Urinary bladder (tissue), 4 donors: ENCODE measurements around the gene LRFN2. TPM values are rescaled to one million over a fixed set of nuclear protein-coding genes. Genes with fewer than 3 reads are reported as not detected.

Source experiments
- DNase-seq: peaks from one replicate; pipeline ENCODE4 v3.0.0-alpha.2; 2015; ENCODE audit errors: extremely low spot score
- H3K27ac ChIP-seq: one replicate; pipeline ENCODE4 v1.5.1; 2013; ENCODE audit warnings: low read depth, mild to moderate bottlenecking, moderate library complexity
- H3K36me3 ChIP-seq: one replicate; pipeline ENCODE4 v1.6.1; 2013; ENCODE audit warnings: mild to moderate bottlenecking, moderate library complexity; ENCODE audit not compliant: insufficient read depth
- H3K4me1 ChIP-seq: one replicate; pipeline ENCODE4 v1.6.1; 2013; ENCODE audit warnings: mild to moderate bottlenecking, moderate library complexity; ENCODE audit not compliant: insufficient read depth
- H3K4me3 ChIP-seq: one replicate; pipeline ENCODE4 v1.5.1; 2013; ENCODE audit warnings: low read depth, low read length
- WGBS: extraction: QIAGEN DNeasy Blood & Tissue Kit; methylation state at CpG from one replicate; pipeline ENCODE4 v1.1.7; 2013; 5-methylcytosine and 5-hydroxymethylcytosine counted together
- polyA plus RNA-seq: library from polyadenylated mRNA; stranded (reverse); fragments of 200-250 nt; gene quantifications from one replicate; pipeline ENCODE4 v1.2.3, GENCODE V29; 2013
- total RNA-seq: library from RNA; depleted of rRNA; stranded (reverse); fragments of >200 nt; gene quantifications from one replicate; pipeline ENCODE4 v1.2.3, GENCODE V29; 2014
- donor health status: healthy with polysubstance abuse.
- donor health status: healthy.

Gene LRFN2
- total and polyA plus RNA-seq, 2 donors, result 0.04 to 0.11 TPM

GRCh38 chr6:40582892-40583291 lies 4.3 kb downstream of the LRFN2 start:
- WGBS, result 79% methylated on average over 3 of the region's 3 CpGs

GRCh38 chr6:40579101-40579500 lies 8.1 kb downstream of the LRFN2 start:
- Histone ChIP-seq H3K4me3 (no peak overlapping the region), H3K4me1 (no peaks in the 10 kb centered on the region), H3K36me3 (no peaks in the 10 kb centered on the region), H3K27ac (no peak overlapping the region)
- 84% methylated on average over 3 of the region's 3 CpGs for WGBS
- no peak for DNase-seq

More at GRCh38 chr6:40582892-40583291, 4.3 kb downstream of the LRFN2 start:
- Histone ChIP-seq H3K4me1 (no peaks in the 10 kb centered on the region), H3K36me3 (no peaks in the 10 kb centered on the region), H3K4me3 (no peak overlapping the region), H3K27ac (no peak overlapping the region)
- DNase-seq, result no peak

- DNase-seq, result no peak
- WGBS, result 95% methylated on average over 4 of the region's 4 CpGs
These were observed 9.5 kb downstream of the LRFN2 start for GRCh38 chr6:40577672-40578071.

GRCh38 chr6:40573221-40573620 lies 13.9 kb downstream of the LRFN2 start:
- Histone ChIP-seq H3K36me3 (no peaks in the 10 kb centered on the region), H3K4me1 (no peaks in the 10 kb centered on the region), H3K4me3 (no peak overlapping the region), H3K27ac (no peak overlapping the region)
- 79% methylated on average over 5 of the region's 5 CpGs for WGBS
- DNase-seq, result no peak

More at GRCh38 chr6:40577672-40578071, 9.5 kb downstream of the LRFN2 start:
- Histone ChIP-seq H3K4me1 (no peaks in the 10 kb centered on the region), H3K36me3 (no peaks in the 10 kb centered on the region), H3K27ac (no peak overlapping the region), H3K4me3 (no peak overlapping the region)

GRCh38 chr6:40569162-40569910 lies 17.8 kb downstream of the LRFN2 start:
- DNase-seq, result no peak
- H3K4me3 ChIP-seq, result no peak overlapping the region
- H3K27ac ChIP-seq, result no peak overlapping the region
- no peaks in the 10 kb centered on the region for H3K36me3 ChIP-seq
- WGBS, result 69% methylated on average over 8 of the region's 8 CpGs
- no peaks in the 10 kb centered on the region for H3K4me1 ChIP-seq

GRCh38 chr6:40568062-40568708 lies 19.0 kb downstream of the LRFN2 start:
- Histone ChIP-seq H3K4me3 (no peak overlapping the region), H3K27ac (no peak overlapping the region), H3K4me1 (no peaks in the 10 kb centered on the region), H3K36me3 (no peaks in the 10 kb centered on the region)
- no peak for DNase-seq
- 66% methylated on average over 6 of the region's 6 CpGs for WGBS

GRCh38 chr6:40563111-40563510 lies 24.1 kb downstream of the LRFN2 start:
- H3K4me3 ChIP-seq, result no peak overlapping the region
- 48% methylated on average over 5 of the region's 5 CpGs for WGBS
- no peak for DNase-seq
- H3K4me1 ChIP-seq, result no peaks in the 10 kb centered on the region
- no peaks in the 10 kb centered on the region for H3K36me3 ChIP-seq
- no peak overlapping the region for H3K27ac ChIP-seq

GRCh38 chr6:40559056-40559455 lies 28.1 kb downstream of the LRFN2 start:
- H3K4me3 ChIP-seq, result no peak overlapping the region
- no peaks in the 10 kb centered on the region for H3K36me3 ChIP-seq
- H3K4me1 ChIP-seq, result no peaks in the 10 kb centered on the region
- no peak for DNase-seq
- 57% methylated on average over 4 of the region's 4 CpGs for WGBS
- H3K27ac ChIP-seq, result no peak overlapping the region

GRCh38 chr6:40558102-40558501 lies 29.1 kb downstream of the LRFN2 start:
- WGBS, result 64% methylated on average over 3 of the region's 3 CpGs
- no peaks in the 10 kb centered on the region for H3K4me1 ChIP-seq
- H3K36me3 ChIP-seq, result no peaks in the 10 kb centered on the region
- no peak overlapping the region for H3K4me3 ChIP-seq
- no peak for DNase-seq
- H3K27ac ChIP-seq, result no peak overlapping the region

GRCh38 chr6:40556881-40557280 lies 30.3 kb downstream of the LRFN2 start:
- Histone ChIP-seq H3K36me3 (no peaks in the 10 kb centered on the region), H3K4me1 (no peaks in the 10 kb centered on the region), H3K27ac (no peak overlapping the region), H3K4me3 (no peak overlapping the region)
- 86% methylated on average over 7 of the region's 7 CpGs for WGBS
- no peak for DNase-seq

GRCh38 chr6:40556023-40556422 lies 31.1 kb downstream of the LRFN2 start:
- Histone ChIP-seq H3K4me3 (no peak overlapping the region), H3K4me1 (no peaks in the 10 kb centered on the region), H3K27ac (no peak overlapping the region), H3K36me3 (no peaks in the 10 kb centered on the region)
- DNase-seq, result no peak
- WGBS, result 36% methylated on average over 5 of the region's 5 CpGs

- DNase-seq, result no peak
- Histone ChIP-seq H3K27ac (no peak overlapping the region), H3K4me3 (no peak overlapping the region), H3K4me1 (no peaks in the 10 kb centered on the region), H3K36me3 (no peaks in the 10 kb centered on the region)
- WGBS, result 61% methylated on average over 8 of the region's 8 CpGs
These were observed 32.1 kb downstream of the LRFN2 start for GRCh38 chr6:40555092-40555491.

GRCh38 chr6:40552941-40553340 lies 34.2 kb downstream of the LRFN2 start:
- Histone ChIP-seq H3K4me3 (no peak overlapping the region), H3K36me3 (no peaks in the 10 kb centered on the region), H3K27ac (no peak overlapping the region), H3K4me1 (no peaks in the 10 kb centered on the region)
- no peak for DNase-seq
- 86% methylated on average over 4 of the region's 4 CpGs for WGBS

- H3K4me3 ChIP-seq, result no peak overlapping the region
These were observed 35.1 kb downstream of the LRFN2 start for GRCh38 chr6:40551966-40552505.

More at GRCh38 chr6:40551966-40552505, 35.1 kb downstream of the LRFN2 start:
- Histone ChIP-seq H3K4me1 (no peaks in the 10 kb centered on the region), H3K36me3 (no peaks in the 10 kb centered on the region), H3K27ac (no peak overlapping the region)
- WGBS, result 66% methylated on average over 4 of the region's 4 CpGs
- DNase-seq, result no peak
